Left renal cortex interstitium (tissue), 4 donors: ENCODE data around the gene SRPRB. TPM values are rescaled to one million over a fixed set of nuclear protein-coding genes. Genes with fewer than 3 reads are reported as not detected.

Experiments used
- DNase-seq, 4 donors: peaks; one replicate each; pipeline ENCODE4 v3.0.0-alpha.2; 2013; ENCODE audit warnings: low read depth in 4 of 4, low spot score in 2 of 4, missing footprints in 1 of 4
- polyA plus RNA-seq, 4 donors: library from polyadenylated mRNA; unstranded; fragments of 120-200 nt; gene quantifications; one replicate each; pipeline ENCODE4 v1.2.1, GENCODE V29; 2013; ENCODE audit not compliant: insufficient read length in 4 of 4

The SRPRB gene, protein sequence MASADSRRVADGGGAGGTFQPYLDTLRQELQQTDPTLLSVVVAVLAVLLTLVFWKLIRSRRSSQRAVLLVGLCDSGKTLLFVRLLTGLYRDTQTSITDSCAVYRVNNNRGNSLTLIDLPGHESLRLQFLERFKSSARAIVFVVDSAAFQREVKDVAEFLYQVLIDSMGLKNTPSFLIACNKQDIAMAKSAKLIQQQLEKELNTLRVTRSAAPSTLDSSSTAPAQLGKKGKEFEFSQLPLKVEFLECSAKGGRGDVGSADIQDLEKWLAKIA
- 10 to 100 TPM; 44.7 to 56.1 (median 50.8) TPM for polyA plus RNA-seq

DNA sequence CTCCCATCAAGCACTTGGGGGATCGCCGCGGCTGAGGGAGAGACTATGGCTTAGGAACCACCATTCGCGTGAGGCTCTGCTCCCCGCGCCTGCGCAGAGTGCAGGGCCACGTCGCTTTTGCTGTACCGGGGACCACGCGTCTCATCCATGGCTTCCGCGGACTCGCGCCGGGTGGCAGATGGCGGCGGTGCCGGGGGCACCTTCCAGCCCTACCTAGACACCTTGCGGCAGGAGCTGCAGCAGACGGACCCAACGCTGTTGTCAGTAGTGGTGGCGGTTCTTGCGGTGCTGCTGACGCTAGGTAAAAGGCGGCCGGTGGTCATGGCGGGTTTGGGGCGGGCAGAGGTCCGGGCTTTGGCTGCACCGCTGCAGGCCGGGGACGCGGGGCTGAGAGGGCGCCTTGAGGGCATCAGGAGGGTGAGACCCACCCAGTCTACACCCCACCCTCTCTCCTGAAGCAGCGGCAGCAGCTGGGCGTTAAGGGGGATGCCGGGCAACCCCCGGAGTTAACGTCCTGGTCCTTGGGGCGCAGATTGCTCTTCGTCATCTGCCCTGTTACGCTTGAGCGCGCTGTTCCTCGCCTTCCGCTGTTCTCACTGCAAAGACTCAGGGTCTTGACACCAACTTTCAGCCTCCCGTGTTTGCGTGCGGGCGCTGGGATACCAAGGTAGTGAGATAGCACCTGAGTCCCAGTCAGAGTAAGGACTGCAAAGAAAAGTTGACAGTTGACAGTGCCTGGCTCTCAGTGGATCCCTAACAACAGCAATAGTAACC is at the start of gene SRPRB:
TSS of gene SRPRB (plus strand) at position 114 of the 774 bp plus-strand sequence. CDS start at position 148, 34 bp downstream.
- DNase-seq = peak; percentile 63 to 90 (median 78)

DNA sequence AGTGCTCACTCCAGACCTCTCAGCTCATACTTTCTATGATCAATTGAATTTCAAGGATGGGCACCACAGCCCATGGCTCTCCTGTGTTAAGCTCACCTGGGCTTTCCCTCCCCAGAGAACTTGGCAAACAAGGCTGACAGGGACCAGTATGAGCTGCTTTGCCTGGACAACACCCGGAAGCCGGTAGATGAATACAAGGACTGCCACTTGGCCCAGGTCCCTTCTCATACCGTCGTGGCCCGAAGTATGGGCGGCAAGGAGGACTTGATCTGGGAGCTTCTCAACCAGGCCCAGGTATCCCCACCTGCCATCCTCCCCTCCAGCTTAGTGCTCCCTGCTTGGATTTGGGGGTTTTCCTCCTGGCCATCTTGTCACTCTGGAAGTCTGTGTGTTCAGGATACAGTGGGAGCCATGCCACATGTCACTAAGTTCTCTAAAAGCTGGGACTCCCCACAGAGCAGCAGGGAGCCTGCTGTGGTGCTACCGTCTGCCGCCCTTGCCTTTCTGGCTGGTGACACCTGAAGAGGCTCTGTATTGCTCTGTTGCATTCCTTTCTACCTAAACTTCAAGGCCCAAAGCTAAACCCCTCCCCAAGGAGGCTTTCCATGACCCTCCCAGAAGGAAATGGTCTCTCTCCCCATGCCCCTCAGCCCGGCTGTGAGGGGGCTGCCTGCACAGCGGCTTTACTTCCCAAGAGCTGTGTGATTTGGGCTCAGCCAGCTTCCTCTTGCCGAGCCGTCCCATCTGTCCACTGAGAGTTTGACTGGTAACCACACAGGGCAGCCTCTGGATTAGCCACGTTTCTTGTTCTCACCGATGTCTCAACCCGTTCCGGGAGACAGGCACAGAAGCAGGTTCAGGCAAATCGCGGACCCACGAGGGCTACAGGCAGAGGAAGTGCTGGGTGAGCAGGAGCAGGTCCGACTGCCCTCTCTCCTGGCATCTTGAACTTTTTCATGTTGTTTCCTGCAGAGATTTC is 48.6 kb upstream of the SRPRB start:
- DNase-seq = no peak

DNA sequence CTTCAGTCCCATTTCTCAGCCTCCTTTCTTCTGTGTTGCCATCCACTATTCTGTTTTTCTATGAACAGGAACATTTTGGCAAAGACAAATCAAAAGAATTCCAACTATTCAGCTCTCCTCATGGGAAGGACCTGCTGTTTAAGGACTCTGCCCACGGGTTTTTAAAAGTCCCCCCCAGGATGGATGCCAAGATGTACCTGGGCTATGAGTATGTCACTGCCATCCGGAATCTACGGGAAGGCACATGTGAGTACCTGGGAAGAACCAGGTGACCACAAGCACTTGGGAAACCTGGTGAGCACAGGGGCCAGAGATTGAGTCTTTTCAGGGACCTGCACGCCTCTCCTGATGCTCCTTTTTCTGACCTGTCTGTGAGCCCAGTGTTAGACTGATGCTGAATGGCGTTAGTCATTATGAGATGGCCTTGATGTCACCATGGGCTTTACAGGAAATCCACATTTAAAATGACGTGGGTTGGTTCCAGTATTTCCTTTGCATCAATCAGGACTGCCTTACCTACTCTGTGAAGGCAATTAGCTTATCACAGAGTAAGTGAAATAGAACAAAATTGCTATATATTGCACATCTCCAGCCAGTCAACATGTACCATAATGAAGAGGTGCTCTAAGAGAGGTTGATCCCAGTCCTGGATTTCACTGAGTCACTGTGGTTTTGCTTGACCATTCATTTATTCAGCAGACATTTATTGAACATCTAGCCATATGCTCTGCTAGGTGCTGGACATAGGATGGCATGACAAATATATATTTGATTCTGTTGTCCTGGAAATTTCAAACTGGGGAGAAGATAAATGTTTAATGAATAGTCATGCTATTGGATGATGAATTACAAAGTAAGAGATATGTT is 47.7 kb upstream of the SRPRB start:
- DNase-seq = no peak

DNA sequence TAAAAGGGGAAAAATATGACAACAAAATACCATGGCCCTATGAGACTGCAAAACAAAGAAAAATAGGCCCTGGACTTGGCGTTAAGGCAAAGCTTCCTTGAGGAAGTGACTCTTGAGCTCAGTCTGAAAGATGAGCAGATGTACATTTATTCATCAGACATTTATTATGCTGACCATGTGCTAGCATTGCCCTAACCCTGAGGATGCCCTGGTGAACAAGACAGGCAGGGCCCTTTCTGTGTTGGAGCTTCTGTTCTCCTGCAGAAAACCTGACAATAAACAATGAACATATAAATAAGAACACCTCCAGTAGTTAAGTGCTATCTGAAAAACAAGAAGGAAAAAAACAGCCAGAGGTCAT is 47.1 kb upstream of the SRPRB start:
- no peak for DNase-seq

DNA sequence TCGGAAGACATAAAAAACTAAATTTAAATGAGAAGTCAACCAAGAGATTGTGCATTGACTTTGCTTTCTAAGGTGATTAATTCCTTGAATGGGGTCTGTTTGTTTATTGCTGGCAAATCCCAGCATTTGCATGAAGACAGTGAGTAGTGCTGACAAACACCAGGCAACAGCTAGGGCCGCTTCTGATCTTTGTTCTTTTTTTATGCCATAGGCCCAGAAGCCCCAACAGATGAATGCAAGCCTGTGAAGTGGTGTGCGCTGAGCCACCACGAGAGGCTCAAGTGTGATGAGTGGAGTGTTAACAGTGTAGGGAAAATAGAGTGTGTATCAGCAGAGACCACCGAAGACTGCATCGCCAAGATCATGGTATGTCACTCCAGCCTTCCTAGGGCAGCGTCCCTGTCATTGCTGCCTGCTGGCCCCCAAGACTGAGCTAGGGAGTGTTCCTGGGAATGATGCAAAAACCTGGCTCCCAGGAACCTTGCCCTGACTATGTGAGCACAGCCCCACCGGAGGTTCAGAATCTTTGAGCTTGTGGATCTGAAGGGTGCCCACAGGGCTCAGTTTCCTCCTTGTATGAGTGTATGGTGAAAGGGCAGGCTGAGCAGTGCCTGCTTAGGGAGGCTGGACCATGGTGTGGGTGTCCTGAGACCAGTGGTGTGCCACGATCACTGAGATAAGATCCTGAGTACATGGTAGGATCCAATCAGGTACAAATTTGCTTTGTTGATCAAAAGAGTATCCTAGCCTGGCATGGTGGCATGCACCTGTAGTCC is 46.5 kb upstream of the SRPRB start:
- DNase-seq = no peak

DNA sequence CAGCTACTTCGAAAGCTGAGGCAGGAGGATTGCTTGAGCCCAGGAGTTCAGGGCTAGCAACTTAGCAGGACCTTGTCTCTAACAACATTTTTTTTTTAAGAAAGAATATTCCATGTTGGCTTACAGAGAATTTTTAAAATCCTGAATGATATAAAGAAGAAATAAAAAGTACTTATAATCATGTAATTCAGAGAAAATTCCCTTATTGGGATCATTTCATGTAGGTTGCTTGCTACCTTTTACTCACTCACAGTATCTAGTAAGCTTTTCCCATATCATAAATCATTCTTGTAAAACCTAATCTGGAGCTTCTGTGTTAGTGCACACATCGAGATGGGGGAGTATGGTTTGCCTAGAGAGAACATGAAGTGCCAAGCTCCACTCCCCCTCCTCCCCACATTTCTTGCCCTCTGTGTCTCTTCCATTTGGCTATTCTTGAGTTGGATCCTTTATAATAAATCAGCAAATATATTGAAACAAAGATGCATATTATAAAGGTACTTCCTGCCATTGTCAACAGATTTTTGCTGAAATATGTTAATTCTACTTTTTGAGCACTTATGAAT is 45.8 kb upstream of the SRPRB start:
- DNase-seq = no peak

DNA sequence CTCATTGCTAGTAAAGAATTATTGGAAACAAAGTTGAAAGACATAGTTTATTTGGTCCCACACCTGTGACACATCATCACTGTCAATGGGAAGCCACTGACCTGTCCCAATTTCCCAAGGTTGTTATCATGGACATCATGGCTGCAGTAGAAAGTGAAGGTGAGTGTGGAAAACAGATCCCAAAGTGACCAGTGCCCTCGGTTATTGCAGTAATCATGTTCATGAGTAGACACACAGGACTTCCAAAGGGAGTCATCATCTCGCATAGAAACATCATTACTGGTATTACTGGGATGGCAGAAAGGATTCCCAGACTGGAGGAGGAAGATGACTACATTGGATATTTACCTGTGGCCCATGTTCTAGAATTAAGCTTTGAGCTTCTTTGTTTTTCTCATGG is 44.7 kb upstream of the SRPRB start:
- DNase-seq = no peak

DNA sequence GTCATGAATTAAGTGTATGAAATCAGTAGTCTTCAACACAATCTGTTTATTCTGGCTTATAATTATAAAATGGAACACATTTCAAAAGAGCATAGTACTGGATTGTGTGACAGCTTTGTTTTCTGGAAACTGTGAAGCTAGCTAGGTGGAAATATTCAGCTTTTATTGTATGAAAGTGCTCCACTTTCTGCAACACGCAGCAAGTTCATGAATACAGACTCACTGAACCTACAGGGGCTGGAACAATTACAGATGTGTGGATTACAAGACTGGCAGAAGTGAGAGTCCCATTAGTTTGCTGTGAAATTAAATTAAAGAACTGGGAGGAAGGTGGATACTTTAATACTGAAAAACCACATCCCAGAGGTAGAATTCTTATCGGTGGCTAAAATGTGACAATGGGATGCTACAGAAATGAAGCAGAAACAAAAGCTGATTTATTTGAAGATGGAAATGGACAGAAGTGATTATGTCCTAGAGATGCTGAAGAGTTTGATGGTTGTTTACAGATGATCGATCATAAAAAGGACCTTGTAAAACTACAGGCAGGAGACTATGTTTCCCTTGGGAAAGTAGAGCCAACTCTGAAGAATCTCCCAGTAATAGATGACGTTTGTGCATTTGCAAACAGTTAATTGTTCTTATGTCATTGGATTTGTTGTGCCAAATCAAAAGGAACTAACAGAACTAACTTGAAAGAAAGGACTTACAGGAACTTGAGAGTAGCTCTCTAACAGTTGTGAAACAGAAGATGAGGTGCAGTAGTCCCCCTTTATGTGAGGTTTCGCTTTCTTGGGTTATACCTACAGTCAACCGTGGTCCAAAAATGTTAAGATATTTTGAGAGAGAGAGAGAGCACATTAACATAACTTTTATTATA is 43.8 kb upstream of the SRPRB start:
- no peak for DNase-seq

DNA sequence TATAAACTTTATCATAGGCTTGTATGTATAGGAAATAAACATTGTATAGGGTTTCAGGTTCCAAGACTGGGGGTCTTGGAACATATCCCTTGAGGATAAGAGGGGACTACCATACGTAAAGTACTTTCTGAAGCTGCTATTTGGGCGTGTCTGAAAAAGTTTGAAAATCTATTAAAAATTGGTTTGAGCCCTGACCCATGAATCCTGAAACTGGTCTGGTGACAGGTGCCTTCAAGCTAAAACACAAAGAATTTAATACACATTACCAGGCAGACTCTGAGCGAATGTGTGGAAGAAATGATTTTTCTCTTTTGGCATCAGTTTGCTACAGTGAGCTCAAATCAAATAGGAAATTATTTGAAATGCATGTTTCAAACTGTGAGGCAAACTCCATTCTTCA is 43.1 kb upstream of the SRPRB start:
- DNase-seq = no peak

DNA sequence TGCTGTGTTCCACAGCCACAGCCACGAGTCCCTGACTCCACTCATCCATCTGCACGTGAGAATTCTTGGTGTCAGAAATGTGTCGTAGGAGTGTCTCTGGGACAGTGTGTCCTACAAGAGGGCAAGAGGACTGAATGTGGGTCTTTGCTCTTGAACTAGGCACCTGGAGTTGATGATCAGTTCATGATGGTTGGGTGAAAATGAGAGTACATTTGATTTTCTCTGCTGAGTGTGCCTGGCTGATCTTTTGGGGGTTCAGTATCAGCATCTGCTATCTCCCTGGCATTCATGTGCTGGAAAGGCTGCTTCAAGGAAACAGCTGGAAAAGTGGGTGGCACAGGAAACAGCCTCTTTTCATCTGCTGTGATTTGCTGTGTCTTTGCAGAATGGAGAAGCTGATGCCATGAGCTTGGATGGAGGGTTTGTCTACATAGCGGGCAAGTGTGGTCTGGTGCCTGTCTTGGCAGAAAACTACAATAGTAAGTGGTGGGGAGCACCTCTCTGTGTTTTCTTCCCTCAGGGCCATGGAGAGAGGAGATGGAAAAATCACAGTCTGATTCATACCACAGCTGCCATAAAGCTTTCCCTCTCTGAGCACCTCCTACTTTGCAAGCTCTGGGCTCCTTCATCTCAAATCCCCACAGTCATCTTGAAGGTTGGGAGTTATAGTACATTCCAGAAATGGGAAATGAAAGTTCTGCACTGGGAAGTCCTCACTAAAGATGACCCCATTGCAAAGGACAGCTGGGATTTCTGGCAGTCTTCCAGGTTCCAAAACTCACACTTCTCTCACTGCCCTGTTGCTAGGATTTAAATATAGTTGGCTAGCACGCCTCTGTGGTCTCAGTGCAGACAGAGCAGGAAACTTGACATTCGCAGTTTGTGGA is 41.6 kb upstream of the SRPRB start:
- DNase-seq = peak in 3 of 4 donors; percentile 15 to 69 (median 46)

DNA sequence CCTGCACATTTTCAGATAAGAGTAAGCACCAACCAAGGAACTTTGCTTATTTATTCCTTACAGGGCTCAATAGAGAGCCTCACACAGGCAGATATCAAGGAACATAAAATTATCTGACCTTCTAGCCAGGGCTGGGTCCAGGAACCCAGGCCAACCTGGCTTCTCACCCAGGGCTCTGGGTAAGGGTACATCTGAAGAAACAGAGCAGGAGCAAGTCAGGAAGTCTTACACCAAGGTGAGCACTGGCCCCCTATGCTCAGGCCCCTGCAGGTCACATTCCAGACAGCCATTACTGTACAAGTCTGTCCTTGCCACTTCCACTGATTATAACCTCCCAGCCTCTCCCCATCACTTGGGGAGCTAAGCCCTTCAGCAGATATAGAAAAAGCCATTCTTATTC is 40.4 kb upstream of the SRPRB start:
- DNase-seq = no peak

DNA sequence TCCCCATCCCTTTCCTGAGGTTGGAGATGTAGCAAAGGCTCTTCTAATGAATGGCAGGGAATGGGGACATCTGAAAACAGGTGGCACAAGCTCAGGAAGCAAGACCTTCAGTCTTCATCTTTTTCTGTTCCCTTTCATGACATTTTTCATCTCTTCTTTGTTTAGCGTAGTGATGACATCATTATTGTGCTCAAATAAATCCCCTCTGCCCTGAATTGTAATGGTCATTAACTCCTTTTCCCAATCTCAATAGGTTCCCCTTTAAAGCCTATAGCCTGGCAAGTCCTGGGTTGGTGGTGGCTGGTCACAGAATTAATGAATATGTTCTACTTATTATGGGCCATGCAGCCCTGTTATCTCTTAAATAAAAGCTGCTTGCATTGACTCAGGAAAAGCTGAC is 38.0 kb upstream of the SRPRB start:
- DNase-seq = no peak

DNA sequence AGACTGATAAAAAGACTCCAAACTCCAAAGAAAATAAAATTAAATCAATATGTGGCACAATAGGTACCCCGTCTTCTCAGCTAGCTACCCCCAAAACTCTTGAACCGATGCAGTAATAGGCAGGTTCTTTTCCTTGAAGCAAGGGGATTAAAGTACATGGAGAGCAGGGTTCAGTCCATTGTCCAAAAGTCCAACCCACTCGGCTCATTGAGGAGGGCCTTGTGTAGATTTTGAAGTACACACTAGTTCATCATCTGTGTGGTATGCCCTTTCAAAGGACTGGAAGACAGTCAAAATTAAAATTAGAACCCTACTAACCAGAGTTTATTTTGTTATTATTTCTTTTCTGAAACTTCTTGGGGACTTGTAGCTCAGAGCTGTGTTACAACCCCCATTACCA is 36.1 kb upstream of the SRPRB start:
- no peak for DNase-seq

DNA sequence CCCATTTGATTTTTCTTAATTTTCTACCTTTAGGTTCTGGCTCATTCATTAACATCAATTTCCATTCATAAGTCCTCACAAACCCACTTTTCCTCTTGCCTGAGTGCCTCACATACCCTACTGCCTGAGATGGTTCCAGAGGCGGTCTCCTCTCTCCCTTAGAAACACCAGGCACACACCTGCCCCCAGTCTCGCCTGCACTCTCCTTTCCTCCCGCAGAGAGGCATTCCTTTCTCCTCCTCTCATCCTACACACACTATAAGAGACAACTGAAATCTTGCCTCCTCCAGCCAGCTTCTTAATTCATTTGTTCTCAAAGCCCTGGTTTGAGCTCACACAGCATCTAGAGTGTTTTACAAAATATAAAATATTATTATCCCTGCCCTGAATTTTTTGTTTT is 31.9 kb upstream of the SRPRB start:
- no peak for DNase-seq

DNA sequence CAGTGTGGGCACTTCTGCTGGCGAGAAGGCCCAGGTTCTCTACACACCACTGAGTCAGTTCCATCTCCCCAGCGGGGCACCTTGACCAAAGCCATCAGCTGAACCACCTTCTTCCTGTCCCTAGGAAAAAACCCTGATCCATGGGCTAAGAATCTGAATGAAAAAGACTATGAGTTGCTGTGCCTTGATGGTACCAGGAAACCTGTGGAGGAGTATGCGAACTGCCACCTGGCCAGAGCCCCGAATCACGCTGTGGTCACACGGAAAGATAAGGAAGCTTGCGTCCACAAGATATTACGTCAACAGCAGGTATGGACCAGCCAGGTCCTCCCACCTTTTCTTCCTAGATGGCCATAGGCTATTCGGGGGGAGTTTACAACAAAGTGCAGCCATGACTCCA is 30.3 kb upstream of the SRPRB start:
- DNase-seq = no peak

DNA sequence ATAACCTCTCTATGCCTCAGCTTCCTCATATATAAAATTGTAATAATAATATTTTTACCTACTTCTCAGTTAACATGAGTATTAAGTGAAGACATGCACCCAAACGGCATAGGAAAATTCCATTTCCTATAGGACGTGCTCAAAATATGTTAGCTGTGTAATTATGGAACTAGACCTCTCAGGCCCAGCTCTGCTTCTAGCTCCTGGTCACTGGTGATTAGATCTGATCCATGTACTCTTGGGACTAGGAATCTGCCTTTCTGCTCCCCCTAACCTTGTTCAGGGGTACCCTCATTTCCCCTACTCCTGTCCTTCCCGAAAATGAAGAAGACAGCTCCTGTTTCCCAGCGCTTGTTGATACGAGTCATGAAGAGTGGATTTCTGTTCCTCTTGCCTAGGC is 29.8 kb upstream of the SRPRB start:
- no peak for DNase-seq

DNA sequence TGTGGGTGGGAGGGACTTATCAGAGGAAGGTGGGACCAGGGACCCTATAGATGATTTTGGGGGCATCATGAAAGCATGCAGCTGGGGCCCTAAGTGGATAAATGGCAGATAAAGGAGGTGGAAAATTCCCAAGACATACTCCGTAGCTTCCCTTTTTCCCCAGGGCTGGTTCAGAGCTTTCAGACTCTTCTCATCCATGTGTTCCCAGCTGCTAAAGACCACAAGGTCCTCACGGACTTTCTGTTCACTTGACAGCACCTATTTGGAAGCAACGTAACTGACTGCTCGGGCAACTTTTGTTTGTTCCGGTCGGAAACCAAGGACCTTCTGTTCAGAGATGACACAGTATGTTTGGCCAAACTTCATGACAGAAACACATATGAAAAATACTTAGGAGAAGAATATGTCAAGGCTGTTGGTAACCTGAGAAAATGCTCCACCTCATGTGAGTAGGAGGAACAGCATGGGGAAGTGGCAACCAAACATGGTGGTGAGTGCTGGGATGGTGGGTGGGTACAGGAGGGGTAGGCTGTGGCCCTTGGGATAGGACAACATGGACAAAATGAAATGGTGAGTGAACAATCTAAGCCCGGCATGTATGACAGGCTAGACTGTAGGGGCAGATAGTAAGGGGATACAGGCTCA is 28.7 kb upstream of the SRPRB start:
- no peak for DNase-seq
